Measurements from ENCODE around the gene PDSS2. TPM values are rescaled to one million over a fixed set of nuclear protein-coding genes. Genes with fewer than 3 reads are reported as not detected.
"Not testable (repeated sequence)": the region's sequence is repeated elsewhere in the genome, so short reads cannot be mapped to it uniquely, and the experiment has no call there.

Gene PDSS2
- 12.3 and 14.3 TPM in 2 replicates for polyA plus RNA-seq (2014; cell fraction: cytosol; rRNA removed)
- 3.4 and 6.2 TPM in 2 replicates for polyA plus RNA-seq (2014; cell fraction: nucleus; rRNA removed)

GRCh38 chr6:107459283-107460082 lies at the start of gene PDSS2:
TSS of gene PDSS2 (minus strand) at chr6:107459564. CDS start at chr6:107459285, 279 bp downstream.
- DNase-seq (ENCODE audit: low spot score) = peak; percentile 98

- no peak for DNase-seq (ENCODE audit: low spot score)
Measured at GRCh38 chr6:107506145-107506544, 46.8 kb upstream of the PDSS2 start.

GRCh38 chr6:107504270-107505026 lies 45.1 kb upstream of the PDSS2 start:
- DNase-seq (ENCODE audit: low spot score) = no peak

GRCh38 chr6:107496892-107497684 lies 37.7 kb upstream of the PDSS2 start:
- no peak for DNase-seq (ENCODE audit: low spot score)

GRCh38 chr6:107495971-107496370 lies 36.6 kb upstream of the PDSS2 start:
- DNase-seq (ENCODE audit: low spot score) = no peak

- DNase-seq (ENCODE audit: low spot score) = no peak
Measured at GRCh38 chr6:107495196-107495643, 35.9 kb upstream of the PDSS2 start.

- peak; percentile 17 for DNase-seq (ENCODE audit: low spot score)
Measured at GRCh38 chr6:107493158-107494057, 34.0 kb upstream of the PDSS2 start.

- DNase-seq (ENCODE audit: low spot score) = no peak
Measured at GRCh38 chr6:107491760-107492660, 32.6 kb upstream of the PDSS2 start.

GRCh38 chr6:107491138-107491609 lies 31.8 kb upstream of the PDSS2 start:
- peak; percentile 57 for DNase-seq (ENCODE audit: low spot score)

GRCh38 chr6:107490566-107491137 lies 31.3 kb upstream of the PDSS2 start:
- no peak for DNase-seq (ENCODE audit: low spot score)

- DNase-seq (ENCODE audit: low spot score) = peak; percentile 81
Measured at GRCh38 chr6:107489636-107490565, 30.5 kb upstream of the PDSS2 start, which contains the start of gene SOBP. TSS of gene SOBP (plus strand) at chr6:107490117. CDS start at chr6:107490617, 500 bp downstream.

GRCh38 chr6:107488875-107489635 lies 29.7 kb upstream of the PDSS2 start:
- peak; percentile 66 for DNase-seq (ENCODE audit: low spot score)

- DNase-seq (ENCODE audit: low spot score) = no peak
Measured at GRCh38 chr6:107488174-107488874, 29.0 kb upstream of the PDSS2 start.

- DNase-seq (ENCODE audit: low spot score) = no peak
Measured at GRCh38 chr6:107485157-107485556, 25.8 kb upstream of the PDSS2 start.

- no peak for DNase-seq (ENCODE audit: low spot score)
Measured at GRCh38 chr6:107479089-107479690, 19.8 kb upstream of the PDSS2 start.

GRCh38 chr6:107475826-107476225 lies 16.5 kb upstream of the PDSS2 start:
- DNase-seq (ENCODE audit: low spot score) = not testable (repeated sequence)
